GM21737 (cell line): ENCODE results near the gene PRAMEF15.
"Not testable (repeated sequence)": the region's sequence is repeated elsewhere in the genome, so short reads cannot be mapped to it uniquely, and the experiment has no call there.

Source experiments
- ATAC-seq: cut with Tn5 transposase; IDR thresholded peaks from one replicate; pipeline ENCODE4 v1.9.1; 2021; ENCODE audit warnings: mild to moderate bottlenecking, moderate library complexity; ENCODE audit not compliant: unreplicated experiment

PRAMEF15 gene

DNA sequence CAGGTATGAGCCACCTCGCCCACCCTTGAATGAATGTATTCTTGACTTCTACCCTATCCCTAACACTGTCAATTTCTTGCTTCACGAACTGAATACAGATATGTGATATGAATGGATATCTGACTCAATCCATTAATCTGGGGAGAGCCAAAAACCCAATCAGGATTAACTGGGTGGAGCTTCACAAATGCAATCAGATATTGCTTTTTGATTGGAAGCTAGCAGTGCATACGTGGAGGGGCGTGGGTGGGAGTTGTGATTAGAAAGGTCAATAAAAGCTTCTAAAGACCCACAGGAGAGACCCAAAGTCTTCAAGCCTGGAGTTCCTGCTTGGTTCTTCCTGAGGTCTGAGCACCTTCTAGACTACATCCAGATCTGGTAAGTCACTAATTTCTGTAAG, at the start of gene PRAMEF15:
PRAMEF15 (plus strand) TSS at position 301 of the 400 bp plus-strand sequence. CDS start 2,827 bp downstream, outside the sequence.
- ATAC-seq, result not testable (repeated sequence)

DNA sequence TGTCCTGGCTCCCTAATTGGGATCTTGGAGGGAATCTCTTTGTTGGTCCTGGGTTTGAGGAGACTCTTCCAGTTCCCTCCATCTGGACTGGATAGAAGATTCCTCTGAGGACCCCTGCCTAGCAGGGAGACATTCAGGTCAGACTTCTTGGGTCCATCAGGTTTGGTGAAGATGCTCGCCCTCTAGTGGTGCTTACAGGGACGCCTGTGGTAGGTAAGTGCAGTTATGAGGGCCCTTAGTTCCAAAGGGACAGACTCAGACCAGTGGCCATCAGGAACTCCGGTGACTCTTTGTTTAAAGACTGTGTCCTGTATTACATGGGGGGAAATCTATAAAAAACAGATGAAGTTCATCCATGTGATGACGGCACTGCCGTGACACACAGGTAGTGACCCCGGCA, 38.4 kb upstream of the PRAMEF15 start:
- ATAC-seq, result not testable (repeated sequence)

DNA sequence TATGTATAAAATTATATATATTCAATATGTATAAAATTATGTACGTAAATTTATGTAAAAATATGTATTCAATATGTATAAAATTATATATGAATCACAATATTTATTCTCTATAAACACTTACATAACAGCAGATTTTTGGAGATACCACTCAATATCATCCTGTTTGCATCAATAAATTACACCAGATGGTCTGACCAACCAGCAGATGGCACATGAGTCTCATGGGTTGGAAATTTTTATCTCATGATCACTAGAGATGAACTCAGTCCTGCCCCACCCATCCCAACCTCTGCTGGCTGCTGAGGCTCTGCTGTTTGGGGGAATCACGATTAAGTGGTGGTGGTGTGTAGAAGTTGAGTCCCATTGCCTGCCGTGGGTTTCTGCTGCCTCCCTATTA, 35.8 kb upstream of the PRAMEF15 start:
- ATAC-seq, result not testable (repeated sequence)

DNA sequence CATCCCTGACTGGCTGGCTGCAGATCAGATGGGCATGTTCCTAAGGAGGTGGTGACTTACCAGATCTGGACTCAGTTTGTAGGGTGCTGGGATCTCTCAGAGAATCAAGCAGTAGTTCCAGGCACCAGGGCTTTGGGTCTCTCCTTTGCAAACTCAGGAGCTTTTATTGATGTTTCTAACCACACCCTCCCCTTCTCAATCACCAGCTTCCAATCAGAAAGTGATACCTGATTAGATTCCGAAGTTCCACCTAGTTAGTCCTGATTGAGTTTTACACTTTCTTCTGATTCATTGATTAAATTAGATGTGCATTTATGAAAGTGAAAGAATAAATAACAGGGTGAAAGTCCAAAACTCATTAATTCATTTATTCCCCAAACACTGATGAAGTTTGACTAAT, 30.3 kb upstream of the PRAMEF15 start, which contains the start of gene PRAMEF8:
PRAMEF8 (minus strand) TSS at position 101 of the 400 bp plus-strand sequence. CDS start 1,046 bp downstream, outside the sequence.
- ATAC-seq, result not testable (repeated sequence)

DNA sequence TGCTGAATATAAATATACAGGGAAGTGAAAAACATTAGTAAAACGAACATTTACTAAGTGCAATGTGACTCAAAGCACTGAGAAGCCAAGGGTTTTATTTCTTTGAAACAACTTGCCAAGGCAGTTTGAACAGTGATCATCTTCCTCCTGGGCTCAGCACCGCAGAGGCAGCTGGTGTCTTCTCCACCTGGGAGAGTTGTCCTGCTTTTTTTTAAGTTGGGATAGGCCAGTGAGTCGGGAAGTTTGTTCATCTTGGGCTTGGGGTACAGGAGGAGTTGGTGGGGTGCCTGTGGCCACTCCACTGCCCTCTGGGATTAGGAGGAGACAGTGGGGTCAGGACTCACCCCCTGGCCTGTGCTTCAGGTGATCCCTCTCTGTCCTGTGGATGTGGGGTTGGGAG, 26.4 kb upstream of the PRAMEF15 start:
- not testable (repeated sequence) for ATAC-seq

DNA sequence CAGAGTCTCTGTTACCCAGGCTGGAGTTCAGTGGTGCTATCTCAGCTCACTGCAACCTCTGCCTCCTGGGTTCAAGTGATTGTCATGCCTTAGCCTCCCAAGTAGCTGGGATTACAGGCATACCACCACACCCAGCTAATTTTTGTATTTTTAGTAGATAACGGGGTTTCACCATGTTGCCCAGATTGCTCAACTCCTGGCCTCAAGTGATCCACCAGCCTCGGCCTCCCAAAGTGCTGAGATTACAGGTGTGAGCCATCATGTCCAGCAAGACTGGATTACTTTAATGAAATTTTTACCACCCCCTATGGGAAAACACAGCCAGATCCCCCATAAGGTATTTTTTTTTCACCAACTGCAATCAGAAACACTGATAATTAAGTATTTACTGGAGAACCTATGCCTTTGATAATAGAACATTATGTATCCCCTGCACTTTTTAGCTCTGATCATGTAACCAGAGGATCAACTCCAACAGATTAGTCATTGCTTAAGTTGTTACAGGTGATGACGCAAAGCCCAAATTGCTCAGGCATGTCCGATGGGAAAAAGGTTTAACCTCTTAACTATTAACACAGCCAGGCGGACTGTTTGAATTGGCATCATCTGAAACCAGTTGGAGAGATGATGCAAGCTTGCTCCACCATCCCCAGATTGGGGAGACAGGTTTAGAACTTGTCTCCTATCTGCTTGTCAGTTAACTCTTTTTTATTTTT, 18.0 kb upstream of the PRAMEF15 start:
- not testable (repeated sequence) for ATAC-seq

DNA sequence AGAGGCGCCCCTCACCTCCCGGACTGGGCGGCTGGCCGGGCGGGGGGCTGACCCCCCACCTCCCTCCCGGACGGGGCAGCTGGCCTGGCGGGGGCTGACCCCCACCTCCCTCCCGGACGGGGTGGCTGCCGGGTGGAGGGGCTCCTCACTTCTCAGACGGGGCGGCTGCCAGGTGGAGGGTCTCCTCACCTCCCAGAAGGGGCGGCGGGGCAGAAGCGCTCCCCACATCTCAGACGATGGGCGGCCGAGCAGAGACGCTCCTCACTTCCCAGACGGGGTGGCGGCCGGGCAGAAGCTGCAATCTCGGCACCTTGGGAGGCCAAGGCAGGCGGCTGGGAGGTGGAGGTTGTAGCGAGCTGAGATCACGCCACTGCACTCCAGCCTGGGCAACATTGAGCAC, 16.7 kb upstream of the PRAMEF15 start:
- ATAC-seq, result not testable (repeated sequence)

DNA sequence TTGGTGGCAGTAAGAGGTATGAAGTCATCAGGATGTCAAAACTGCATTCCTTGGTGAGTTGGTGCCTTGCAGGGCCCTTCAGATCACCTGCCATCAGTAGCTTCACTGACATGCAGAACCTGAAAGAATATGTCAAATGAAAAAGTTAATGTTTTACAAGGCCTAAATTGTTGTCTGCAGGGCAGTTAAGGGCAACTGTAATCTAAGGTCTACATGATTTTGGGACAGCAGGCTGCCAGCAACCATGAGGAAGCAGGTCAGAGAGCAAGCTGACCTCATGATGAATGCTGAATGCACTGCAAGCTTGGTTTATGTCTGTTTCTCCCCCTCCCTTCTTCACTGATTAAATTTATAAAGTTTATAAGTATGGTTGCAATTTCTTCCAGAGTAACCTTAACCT, 13.2 kb upstream of the PRAMEF15 start:
- ATAC-seq, result not testable (repeated sequence)

DNA sequence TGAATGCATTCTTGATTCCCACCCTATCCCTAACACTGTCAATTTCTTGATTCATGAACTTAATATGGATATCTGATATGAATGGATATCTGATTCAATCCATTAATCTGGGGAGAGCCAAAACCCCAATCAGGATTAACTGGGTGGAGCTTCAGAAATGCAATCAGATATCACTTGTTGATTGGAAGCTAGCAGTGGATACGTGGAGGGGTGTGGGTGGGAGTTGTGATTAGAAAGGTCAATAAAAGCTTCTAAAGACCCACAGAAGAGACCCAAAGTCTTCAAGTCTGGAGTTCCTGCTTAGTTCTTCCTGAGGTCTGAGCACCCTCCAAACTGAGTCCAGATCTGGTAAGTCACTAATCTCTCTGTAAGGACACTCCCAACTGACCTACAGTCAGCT, 12.1 kb upstream of the PRAMEF15 start, which contains the start of gene PRAMEF33:
PRAMEF33 (plus strand) TSS at position 301 of the 400 bp plus-strand sequence. CDS start 2,416 bp downstream, outside the sequence.
- not testable (repeated sequence) for ATAC-seq

DNA sequence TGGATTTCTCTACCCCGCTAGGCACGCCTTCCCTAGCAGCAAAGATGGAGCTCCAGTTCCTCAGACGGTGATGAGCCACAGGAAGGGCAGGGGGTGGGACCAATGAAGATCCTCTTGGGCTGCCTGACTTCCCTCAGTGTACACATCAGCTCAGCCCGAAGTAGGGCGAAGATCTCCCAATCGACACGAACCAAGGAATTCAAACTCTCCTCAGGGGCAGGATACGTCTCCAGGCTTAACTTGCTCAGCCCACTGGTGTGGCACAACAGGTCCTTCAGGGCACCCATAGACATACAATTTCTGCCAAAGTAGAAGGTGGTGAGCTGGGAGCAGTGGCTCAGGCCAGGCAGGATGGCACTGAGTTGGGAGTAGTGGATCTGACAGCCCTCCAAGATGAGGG, 27.1 kb downstream of the PRAMEF15 start:
- not testable (repeated sequence) for ATAC-seq

DNA sequence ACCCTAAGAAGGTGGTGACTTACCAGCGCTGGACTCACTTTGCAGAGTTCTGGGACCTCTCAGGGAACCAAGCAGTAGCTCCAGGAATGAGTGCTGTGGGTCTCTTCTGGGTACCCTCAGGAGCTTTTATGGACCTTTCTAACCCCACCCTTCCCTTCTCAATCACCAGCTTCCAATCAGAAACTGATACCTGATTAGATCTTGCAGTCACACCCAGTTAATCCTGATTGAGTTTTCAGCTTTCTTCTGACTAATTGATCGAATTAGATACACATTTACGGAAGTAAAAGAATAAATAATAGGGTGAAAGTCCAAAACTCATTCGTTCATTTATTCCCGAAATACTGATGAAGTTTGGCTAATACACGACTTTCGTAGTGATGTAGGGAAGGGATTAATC, 31.7 kb downstream of the PRAMEF15 start, which contains the start of gene PRAMEF14:
PRAMEF14 (minus strand) TSS at position 101 of the 400 bp plus-strand sequence. CDS start 1,820 bp downstream, outside the sequence.
- ATAC-seq, result not testable (repeated sequence)

DNA sequence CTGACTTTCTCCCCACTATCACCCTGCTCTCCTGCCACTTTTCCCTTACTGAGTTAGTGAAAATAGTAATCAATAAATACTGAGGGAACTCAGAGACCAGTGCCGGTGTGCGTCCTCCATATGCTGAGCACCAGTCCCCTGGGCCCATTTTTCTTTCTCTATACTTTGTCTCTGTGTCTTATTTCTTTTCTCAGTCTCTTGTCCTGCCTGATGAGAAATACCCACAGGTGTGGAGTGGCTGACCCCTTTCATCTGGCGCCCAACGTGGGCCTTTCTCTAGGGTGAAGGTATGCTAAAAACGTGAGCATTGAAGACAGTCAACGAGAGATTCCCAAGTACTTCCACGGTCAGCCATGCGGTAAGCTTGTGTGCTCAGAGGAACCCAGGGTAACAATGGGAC, 38.1 kb downstream of the PRAMEF15 start:
- not testable (repeated sequence) for ATAC-seq

DNA sequence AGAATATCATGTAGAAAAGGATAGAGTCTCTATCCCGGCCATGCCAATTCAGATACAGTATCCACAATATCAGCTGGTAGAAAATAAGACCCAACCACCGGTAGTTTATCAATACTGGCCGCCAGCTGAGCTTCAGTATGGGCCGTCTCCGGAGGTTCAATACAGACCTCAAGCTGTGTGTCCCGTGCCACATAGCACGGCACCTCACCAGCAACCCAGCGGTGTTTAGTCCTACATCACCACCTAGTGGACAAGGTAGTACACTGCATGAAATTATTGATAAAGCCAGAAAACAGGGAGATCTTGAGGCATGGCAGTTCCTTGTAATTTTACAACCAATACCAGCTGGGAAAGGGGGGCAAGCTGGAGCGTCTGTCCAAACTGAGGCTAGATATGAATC, 39.1 kb downstream of the PRAMEF15 start:
- ATAC-seq, result not testable (repeated sequence)

DNA sequence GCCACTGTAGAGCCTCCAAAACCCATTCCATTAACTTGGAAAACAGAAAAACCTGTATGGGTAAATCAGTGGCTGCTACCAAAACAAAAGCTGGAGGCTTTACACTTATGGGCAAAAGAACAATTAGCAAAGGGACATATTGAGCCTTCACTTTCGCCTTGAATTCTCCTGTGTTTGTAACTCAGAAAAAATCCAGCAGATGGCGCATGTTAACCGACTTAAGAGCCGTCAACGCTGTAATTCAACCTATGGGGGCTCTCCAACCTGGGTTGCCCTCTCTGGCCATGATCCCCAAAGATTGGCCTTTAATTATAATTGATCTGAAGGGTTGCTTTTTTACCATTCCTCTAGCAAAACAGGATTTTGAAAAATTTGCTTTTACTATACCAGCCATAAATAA, 41.4 kb downstream of the PRAMEF15 start:
- ATAC-seq, result not testable (repeated sequence)

DNA sequence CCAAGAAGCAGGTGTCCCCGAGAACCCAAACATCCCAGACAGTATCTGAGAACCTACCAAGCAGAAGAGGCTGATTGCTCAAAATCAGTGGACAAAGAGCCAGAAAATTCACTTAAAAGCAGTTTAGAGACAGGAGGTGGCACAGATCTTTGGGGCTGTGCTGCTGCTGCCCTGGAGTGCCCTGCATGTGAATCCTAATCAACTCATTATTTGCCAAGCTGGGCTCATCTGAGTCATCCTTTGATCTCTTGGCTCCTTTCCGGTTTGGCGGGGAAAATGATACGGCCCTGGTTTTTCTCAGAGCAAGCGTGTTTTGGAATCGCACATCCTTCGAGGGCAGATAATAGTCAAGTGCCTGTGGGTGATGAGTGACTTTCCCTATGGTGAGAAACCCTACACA, 47.0 kb downstream of the PRAMEF15 start:
- not testable (repeated sequence) for ATAC-seq

DNA sequence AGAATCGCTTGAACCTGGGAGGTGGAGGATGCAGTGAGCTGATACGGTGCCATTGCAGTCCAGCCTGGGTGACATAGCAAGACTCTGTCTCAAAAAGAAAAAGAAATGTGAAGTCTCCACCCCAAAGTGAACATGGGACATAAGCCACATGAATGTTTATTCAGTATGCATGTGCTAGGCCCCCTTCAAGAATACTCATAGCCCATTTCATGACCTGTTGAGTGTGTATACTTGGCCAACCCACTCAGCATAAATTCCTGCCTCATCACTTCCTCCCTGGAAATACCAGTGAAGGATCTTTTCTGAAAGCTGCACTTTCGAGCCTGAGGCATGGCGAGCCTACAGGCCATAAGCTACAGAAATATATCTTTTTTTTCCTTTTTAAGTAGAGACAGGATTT, 49.5 kb downstream of the PRAMEF15 start:
- ATAC-seq, result not testable (repeated sequence)

DNA sequence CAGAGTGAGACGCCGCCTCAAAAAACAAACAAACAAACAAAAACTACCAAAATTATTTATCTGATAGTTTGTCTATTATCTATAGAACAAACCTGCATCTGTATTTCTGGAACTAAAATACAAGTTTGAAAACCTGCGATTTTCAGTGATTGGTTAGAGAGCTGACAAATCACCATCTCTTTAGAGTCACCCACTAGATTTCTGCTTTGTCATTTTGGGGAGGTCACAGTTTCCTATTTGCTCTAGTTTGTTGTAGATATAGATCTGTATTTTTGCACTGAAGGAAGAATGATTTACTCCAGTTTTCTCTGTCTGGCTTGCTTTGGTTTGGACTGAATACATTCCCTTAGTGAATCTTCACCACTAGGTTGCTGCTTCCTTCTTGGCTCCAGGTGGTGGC, 51.2 kb downstream of the PRAMEF15 start:
- ATAC-seq, result not testable (repeated sequence)

DNA sequence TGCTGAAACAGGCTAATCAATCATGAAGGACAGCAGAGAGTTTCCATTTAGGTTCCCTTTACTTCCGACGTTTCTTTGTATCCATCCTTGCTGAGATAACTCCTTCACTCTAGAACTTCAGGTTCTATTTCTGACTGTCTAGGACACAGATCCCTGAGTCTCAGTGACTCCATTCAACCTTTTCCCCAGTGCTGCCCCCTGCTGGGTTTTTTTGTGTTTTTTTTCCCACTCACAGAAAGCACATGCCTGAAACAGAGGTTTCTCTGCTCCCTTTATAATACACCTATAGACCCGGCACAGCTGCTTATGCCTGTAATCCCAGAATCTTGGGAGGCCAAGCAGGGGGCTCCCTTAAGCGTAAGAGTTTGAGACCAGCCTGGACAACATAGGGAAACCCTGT, 53.2 kb downstream of the PRAMEF15 start:
- ATAC-seq, result not testable (repeated sequence)
